Muscle of arm (tissue), 14 donors: Measurements from ENCODE around the gene ZGLP1. TPM values are rescaled to one million over a fixed set of nuclear protein-coding genes. Genes with fewer than 3 reads are reported as not detected.
A peak's percentile ranks its signal among the peaks of the same experiment; 100 is the strongest.
"Not testable (repeated sequence)": the region's sequence is repeated elsewhere in the genome, so short reads cannot be mapped to it uniquely, and the experiment has no call there.

ENCODE experiments used
- DNase-seq: peaks from one replicate; pipeline ENCODE4 v3.0.0-alpha.2; 2013
- long read RNA-seq, 11 donors: transcript quantifications; one replicate each; lab custom pipeline, GENCODE V29; 2026
- polyA plus RNA-seq, 12 donors: library from polyadenylated mRNA; unstranded; fragments of 120-200 nt; gene quantifications; one replicate each; pipeline ENCODE4 v1.2.1, GENCODE V29; 2013; ENCODE audit not compliant: insufficient read length in 12 of 12

Gene ZGLP1
- 1 to 10 TPM in 10 of 12 donors, not detected in 2; 1.9 to 4.8 (median 3.5) TPM for polyA plus RNA-seq
- long read RNA-seq, donor 1, partial matches to known transcripts = 0 of 3 reads
- long read RNA-seq, donor 1, other reads (novel, unspliced or antisense) = 0 of 3 reads
- long read RNA-seq, donor 2 = 0 reads
- long read RNA-seq, donor 3, partial matches to known transcripts = 0 of 1 reads
- long read RNA-seq, donor 3, other reads (novel, unspliced or antisense) = 0 of 1 reads
- long read RNA-seq, donor 4, partial matches to known transcripts = 0 of 1 reads
- long read RNA-seq, donor 4, other reads (novel, unspliced or antisense) = 0 of 1 reads
- long read RNA-seq, donor 5, partial matches to known transcripts = 0 of 2 reads
- long read RNA-seq, donor 5, other reads (novel, unspliced or antisense) = 0 of 2 reads
- long read RNA-seq, donor 6, partial matches to known transcripts = 0 of 1 reads
- long read RNA-seq, donor 6, other reads (novel, unspliced or antisense) = 0 of 1 reads
- long read RNA-seq, donor 7 = 0 reads
- long read RNA-seq, donor 8, partial matches to known transcripts = 0 of 2 reads
- long read RNA-seq, donor 8, other reads (novel, unspliced or antisense) = 0 of 2 reads
- long read RNA-seq, donor 9 = 0 reads
- long read RNA-seq, donor 10, partial matches to known transcripts = 0 of 2 reads
- long read RNA-seq, donor 10, other reads (novel, unspliced or antisense) = 0 of 2 reads
- long read RNA-seq, donor 11 = 0 reads

- DNase-seq = no peak
These were observed at the start of gene ZGLP1 for GRCh38 chr19:10309423-10309822. Gene ZGLP1, minus strand, starts transcription at chr19:10309815.

DNA sequence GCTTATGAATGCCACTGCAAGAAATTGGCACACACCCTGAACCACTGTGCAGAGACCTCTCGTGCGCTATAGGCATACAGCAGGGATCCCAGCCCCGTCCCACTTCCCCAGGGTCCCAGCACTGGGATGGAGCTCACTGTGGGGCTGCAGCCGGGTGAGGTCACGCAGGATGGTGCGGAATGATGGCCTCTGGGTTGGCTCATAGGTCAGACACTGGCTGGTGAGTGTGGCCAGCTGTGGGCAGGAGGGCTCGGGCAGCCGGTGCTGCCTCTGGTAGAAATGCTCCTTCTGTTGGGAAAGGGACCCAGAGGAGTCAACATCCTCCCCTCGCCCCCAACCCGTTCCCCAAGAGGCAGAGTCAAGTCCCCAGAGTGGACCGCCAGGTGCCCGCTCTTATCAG lies 46.8 kb upstream of the ZGLP1 start:
- DNase-seq = no peak

GRCh38 chr19:10353793-10354391 lies 44.3 kb upstream of the ZGLP1 start:
- no peak for DNase-seq

DNA sequence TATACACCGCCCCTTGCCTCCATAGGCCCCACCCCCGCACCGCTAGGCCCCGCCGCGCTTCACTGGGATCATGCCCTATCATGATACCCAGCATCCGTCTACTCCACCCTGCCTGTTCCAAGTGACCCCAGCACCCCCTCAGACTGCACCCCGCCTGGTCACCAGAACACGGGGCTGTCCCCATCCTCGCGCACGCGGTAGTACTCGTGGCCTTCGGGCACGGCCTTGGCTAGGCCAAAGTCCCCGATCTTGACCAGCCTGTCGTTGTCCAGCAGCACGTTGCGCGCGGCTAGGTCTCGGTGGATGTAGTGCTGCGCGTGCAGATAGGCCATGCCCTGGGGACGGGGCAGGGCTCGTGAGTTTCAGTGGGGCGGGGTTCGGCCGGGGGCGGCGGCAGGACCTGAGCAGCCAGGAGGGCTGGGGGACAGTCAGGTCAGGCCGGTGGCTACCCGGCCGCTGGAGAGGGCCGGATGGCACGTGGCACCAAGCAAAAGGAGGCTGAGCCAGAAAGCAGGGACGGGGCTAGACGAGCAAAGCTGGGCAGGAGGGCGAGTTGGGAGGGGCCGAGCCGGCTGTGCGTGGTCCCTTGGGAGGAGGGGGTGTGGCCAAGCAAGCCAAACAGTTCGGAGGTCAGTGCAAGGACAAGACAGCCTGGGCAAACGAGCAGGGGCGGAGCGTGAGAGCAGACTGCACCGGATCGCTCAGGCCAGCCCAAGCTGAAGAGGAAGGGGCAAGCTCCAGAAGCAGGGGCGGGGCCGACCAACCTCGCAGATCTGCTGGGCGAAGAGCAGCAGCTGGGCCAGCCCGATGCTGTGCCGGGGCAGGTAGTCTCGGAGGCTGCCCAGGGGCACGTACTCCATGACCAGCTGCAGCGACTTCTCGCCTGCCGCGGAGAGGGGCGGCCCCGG lies 43.4 kb upstream of the ZGLP1 start:
- DNase-seq = peak; percentile 36

GRCh38 chr19:10346509-10346908 lies 36.9 kb upstream of the ZGLP1 start:
- DNase-seq = no peak

DNA sequence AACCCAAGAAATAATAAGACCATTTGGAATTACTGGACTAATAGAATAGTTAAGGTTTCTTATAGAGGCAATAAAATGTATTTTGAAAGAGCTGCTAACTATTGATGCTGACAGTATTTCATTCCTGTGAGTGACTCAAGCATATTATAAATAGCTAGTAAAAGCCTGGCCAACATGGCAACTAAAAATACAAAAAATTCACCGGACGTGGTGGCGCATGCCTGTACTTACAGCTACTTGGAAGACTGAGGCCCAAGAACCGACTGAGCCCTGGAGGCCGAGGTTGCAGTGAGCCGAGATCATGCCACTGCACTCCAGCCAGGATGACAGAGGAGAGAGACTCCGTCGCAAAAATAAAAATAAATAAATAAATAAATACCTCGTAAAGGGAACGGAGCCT lies 35.2 kb upstream of the ZGLP1 start:
- DNase-seq = no peak

- no peak for DNase-seq
These were observed 33.9 kb upstream of the ZGLP1 start for GRCh38 chr19:10343495-10343894.

DNA sequence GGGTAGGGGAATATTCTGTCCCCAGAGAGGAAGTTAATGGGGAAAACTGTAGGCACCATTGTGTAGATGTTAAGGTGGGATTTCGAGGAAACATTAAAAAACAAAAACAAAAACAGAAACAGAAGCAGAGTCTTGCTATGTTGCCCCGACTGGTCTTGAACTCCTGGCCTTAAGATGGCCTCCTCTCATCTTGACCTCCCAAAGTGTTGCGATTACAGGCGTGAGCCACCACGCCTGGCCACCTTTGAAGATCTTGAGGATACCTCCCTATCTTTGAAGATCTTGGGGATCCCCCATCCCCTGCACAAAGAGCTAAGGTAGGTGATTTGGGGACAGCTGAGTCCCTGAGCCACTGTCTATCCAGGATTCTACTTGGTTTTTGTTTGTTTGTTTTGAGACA lies 30.4 kb upstream of the ZGLP1 start:
- no peak for DNase-seq

DNA sequence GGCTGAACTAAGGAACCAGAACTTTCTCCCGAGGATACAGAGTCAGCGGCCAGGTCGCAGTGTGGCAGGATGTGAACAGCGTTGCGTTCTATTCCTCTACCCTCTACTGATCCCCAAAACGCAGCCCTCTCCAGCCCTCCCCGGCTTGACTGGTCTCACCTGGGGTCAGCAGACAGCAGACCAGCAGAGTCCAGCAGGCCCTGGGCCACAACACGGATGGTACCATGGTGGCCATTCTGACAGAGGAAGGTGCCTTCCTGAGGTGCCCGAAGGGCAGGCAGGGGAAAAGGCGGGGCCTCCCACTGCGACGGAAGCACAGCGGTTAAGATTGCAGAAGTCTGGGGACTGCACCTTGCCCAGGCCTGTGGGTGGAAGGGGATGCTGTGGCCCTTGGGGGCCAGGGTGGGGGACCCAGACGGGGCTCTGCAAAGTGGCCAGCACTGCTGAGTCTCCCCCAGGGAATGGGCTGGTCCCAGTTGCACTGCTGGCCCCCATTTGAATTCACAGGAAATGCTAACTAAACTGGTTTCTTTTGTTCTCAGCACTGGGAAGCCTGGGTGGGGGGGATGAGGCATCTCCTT lies 29.9 kb upstream of the ZGLP1 start, which contains the start of gene ICAM3:
Gene ICAM3 (minus strand): TSS at position 245 of the 581 bp plus-strand sequence. CDS start 10 bp downstream, at position 235.
- DNase-seq = no peak

- no peak for DNase-seq
These were observed 29.3 kb upstream of the ZGLP1 start for GRCh38 chr19:10338940-10339339.

GRCh38 chr19:10336725-10337124 lies 27.1 kb upstream of the ZGLP1 start:
- DNase-seq = not testable (repeated sequence)

DNA sequence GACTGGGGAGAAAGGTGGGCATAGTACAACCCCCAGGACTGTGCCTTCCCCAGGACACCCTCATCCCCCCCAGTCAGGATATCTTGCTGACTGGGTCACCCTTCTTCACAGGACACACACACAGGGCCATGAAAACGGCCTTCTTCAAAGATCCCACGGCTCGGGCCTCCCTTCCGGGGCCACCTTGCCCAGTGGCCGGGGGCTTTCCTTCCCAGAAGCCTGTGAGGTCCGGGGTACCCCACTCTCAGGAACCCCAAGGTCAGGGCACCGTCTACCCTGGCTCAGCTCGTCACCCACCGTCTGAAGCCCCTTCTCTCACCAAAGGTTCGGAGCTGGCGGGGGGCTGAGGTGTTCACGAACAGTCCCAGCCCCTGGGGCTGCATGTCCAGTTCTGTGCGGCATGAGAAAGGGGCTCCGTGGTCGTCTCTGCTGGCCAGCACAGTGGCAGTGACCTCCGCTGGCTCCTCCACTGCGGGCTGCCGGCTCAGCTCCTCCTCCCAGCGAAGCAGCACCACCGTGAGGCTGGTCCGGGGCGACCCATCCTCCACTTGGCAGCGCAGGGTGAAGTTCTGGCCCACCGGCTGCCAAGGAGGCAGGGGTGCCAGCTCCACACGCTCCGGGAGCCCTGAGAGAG lies 25.9 kb upstream of the ZGLP1 start:
- DNase-seq = no peak

- peak; percentile 85 for DNase-seq
These were observed 25.2 kb upstream of the ZGLP1 start for GRCh38 chr19:10334588-10335351.

GRCh38 chr19:10333758-10334587 lies 24.4 kb upstream of the ZGLP1 start:
- no peak for DNase-seq

GRCh38 chr19:10332965-10333757 lies 23.5 kb upstream of the ZGLP1 start, which contains the start of gene RAVER1:
Gene RAVER1, minus strand, starts transcription at chr19:10333529. Its CDS starts 22 bp downstream, at chr19:10333507.
- DNase-seq = peak; percentile 98

GRCh38 chr19:10332158-10332964 lies 22.7 kb upstream of the ZGLP1 start:
- DNase-seq = no peak

DNA sequence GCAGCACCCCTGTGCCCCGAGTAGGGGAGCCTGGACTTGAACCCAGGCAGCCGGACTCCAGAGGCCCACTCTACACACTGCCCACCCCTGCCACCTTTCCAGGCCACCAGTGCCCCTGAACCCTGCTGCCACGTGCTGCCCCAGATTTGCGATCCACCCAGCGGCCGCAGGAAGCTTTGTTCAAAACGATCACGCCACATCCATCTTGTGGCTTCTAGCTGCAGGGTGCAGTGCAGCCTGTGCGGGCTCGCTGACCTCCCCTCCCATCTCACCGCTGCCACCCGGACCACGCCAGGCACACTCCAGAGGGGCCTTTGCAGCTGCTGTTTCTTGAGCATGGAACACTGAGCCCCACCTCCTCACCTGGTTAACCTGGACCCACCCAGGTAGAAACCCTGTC lies 19.9 kb upstream of the ZGLP1 start:
- no peak for DNase-seq
